ENCODE measurements around the gene TCF7L2. TPM values are rescaled to one million over a fixed set of nuclear protein-coding genes. Genes with fewer than 3 reads are reported as not detected.

The TCF7L2 gene
- total and polyA plus RNA-seq, 9 of the 15 experiments (the other 6 are each of a cell fraction or from before 2014, with no cell fraction given): 0.32 to 2.8 (median 0.92) TPM

DNA sequence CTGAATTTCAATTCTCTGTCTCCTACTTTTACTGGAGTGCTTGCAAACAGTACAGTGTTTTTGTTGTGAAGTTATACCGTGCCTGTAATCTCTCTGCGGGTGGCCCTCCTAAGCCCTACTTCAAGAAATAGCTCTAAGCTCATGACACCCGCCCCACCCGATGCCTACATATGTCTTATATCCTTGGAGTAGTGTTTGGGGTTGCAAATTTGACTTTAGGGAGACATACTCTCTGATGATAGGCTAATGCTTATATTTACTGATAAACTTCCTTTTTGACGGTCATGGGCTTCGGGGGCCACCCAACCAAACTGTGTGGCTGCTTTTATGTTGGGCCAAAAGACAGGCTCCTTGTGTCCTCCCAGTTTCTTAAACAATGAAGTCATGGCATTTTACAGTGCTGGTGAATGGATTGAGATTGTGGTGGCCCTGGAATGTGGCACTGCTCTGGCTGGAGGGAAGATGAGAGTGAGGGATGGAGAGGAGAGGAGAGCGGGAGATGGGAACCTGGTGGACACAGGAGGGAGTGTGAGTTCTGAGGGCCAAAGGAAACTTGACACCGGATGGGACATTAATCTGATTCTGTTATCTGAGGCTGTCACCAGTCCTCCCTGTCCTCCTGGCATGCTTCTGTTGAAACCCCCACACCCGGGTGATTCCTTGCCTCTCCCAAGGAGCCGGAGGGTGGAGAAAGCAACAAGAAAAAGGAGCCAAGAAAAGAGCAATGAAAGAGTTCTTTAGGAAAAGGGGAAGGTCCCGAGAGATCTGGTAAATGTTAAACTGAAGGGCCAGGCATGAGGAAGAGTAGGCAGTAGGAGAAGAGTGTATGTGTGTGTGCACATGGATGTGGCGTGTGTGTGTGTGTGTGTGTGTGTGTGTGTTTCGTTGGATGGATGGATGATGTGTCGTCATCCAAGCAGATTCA is 113.3 kb downstream of the TCF7L2 start (continued):
- TF ChIP-seq REST (IDR thresholded peaks at IDR 0.05; ENCODE audit: borderline replicate concordance) (0 out of 2 replicates have a peak, but pooled peaks have one; percentile 2), REST (CRISPR knock-in tag; IDR thresholded peaks at IDR 0.05; ENCODE audit: low read depth) (no peak), SMARCB1 (IDR thresholded peaks at IDR 0.05; ENCODE audit: insufficient read length, low read depth) (no peak), OTX1 (CRISPR knock-in tag; IDR thresholded peaks at IDR 0.05) (peak; percentile 62; the same call in 1 of the 2 replicates), NFXL1 (CRISPR knock-in tag; IDR thresholded peaks at IDR 0.05) (no peak), RAD21 (CRISPR knock-in tag; conservative IDR thresholded peaks at IDR 0.05 in 1 of 2, IDR thresholded peaks at IDR 0.05 in 1 of 2) (peak in 1 of 2 experiments; percentile 29; a peak in 3 of 4 replicates), RBM34 (IDR thresholded peaks at IDR 0.05; ENCODE audit: borderline replicate concordance, insufficient read depth, low read length) (no peak), FOXM1 (IDR thresholded peaks at IDR 0.05; ENCODE audit: low read depth) (no peak), FOXM1 (CRISPR knock-in tag; IDR thresholded peaks at IDR 0.05; ENCODE audit: low read depth) (no peak), ZFP30 (CRISPR knock-in tag; IDR thresholded peaks at IDR 0.05; ENCODE audit: borderline replicate concordance) (no peak), ZBTB49 (CRISPR knock-in tag; IDR thresholded peaks at IDR 0.05; ENCODE audit: borderline replicate concordance) (no peak)
- TF ChIP-seq, protein P1, sequence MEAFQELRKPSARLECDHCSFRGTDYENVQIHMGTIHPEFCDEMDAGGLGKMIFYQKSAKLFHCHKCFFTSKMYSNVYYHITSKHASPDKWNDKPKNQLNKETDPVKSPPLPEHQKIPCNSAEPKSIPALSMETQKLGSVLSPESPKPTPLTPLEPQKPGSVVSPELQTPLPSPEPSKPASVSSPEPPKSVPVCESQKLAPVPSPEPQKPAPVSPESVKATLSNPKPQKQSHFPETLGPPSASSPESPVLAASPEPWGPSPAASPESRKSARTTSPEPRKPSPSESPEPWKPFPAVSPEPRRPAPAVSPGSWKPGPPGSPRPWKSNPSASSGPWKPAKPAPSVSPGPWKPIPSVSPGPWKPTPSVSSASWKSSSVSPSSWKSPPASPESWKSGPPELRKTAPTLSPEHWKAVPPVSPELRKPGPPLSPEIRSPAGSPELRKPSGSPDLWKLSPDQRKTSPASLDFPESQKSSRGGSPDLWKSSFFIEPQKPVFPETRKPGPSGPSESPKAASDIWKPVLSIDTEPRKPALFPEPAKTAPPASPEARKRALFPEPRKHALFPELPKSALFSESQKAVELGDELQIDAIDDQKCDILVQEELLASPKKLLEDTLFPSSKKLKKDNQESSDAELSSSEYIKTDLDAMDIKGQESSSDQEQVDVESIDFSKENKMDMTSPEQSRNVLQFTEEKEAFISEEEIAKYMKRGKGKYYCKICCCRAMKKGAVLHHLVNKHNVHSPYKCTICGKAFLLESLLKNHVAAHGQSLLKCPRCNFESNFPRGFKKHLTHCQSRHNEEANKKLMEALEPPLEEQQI (IDR thresholded peaks at IDR 0.05): no peak
